ENCODE data around the gene GOLGA1.

- TF ChIP-seq CTCF (IDR thresholded peaks at IDR 0.05) (no peak), FOXP1 (CRISPR knock-in tag; IDR thresholded peaks at IDR 0.05; ENCODE audit: borderline replicate concordance) (no peak), NR3C1 (CRISPR knock-in tag; conservative IDR thresholded peaks at IDR 0.05; ENCODE audit: low read depth) (no peak), JUN (CRISPR knock-in tag; IDR thresholded peaks at IDR 0.05) (no peak)
Observed at GRCh38 chr9:124831642-124832364, 109.1 kb downstream of the GOLGA1 start.

Measured in WTC11 (cell line).